SH-SY5Y (cell line): ENCODE data around the gene MRPS27.

ENCODE experiments used
- GATA2 ChIP-seq: IDR thresholded peaks from 2 replicates; pipeline ENCODE4 v1.6.1; 2011; ENCODE audit warnings: mild to moderate bottlenecking, low read depth, low read length
- GATA3 ChIP-seq: IDR thresholded peaks from 2 replicates; pipeline ENCODE4 v1.6.1; 2011; ENCODE audit warnings: low read depth, mild to moderate bottlenecking, low read length, moderate library complexity

- TF ChIP-seq GATA3 = no peak
- TF ChIP-seq GATA2 = no peak
Measured at GRCh38 chr5:72179028-72179815, 140.8 kb downstream of the MRPS27 start.
